Trophoblast cell (in vitro differentiated cells and primary cell): ENCODE results near the gene PDLIM4.

ENCODE experiments used
- DNase-seq, 2 donors: peaks; one replicate each; pipeline ENCODE4 v3.0.0-alpha.2; 2016
- H2AFZ ChIP-seq: 2 replicates; pipeline ENCODE4 v1.6.1; 2013; ENCODE audit warnings: low read length, moderate library complexity, mild to moderate bottlenecking; ENCODE audit not compliant: insufficient read depth, poor library complexity
- H2AK5ac ChIP-seq: 2 replicates; pipeline ENCODE4 v1.6.1; 2013; ENCODE audit warnings: mild to moderate bottlenecking, low read length
- H2BK120ac ChIP-seq: 2 replicates; pipeline ENCODE4 v1.6.1; 2013; ENCODE audit warnings: low read length, mild to moderate bottlenecking, moderate library complexity; ENCODE audit not compliant: insufficient read depth, poor library complexity
- H2BK12ac ChIP-seq: 2 replicates; pipeline ENCODE4 v1.6.1; 2013; ENCODE audit warnings: mild to moderate bottlenecking, low read length, moderate library complexity
- H2BK5ac ChIP-seq: 2 replicates; pipeline ENCODE4 v1.6.1; 2013; ENCODE audit warnings: low read length, low read depth, moderate library complexity, mild to moderate bottlenecking; ENCODE audit not compliant: poor library complexity
- H3K14ac ChIP-seq: 2 replicates; pipeline ENCODE4 v1.6.1; 2013; ENCODE audit warnings: mild to moderate bottlenecking, low read length
- H3K18ac ChIP-seq: 2 replicates; pipeline ENCODE4 v1.6.1; 2013; ENCODE audit warnings: mild to moderate bottlenecking, low read length
- H3K23ac ChIP-seq: 2 replicates; pipeline ENCODE4 v1.6.1; 2013; ENCODE audit warnings: low read length
- H3K27ac ChIP-seq: 2 replicates; pipeline ENCODE4 v1.5.1; 2013; ENCODE audit warnings: low read depth, mild to moderate bottlenecking, inconsistent platforms, low read length, moderate library complexity
- H3K27me3 ChIP-seq: 2 replicates; pipeline ENCODE4 v1.6.1; 2013; ENCODE audit warnings: inconsistent platforms, mild to moderate bottlenecking, low read length, moderate library complexity; ENCODE audit not compliant: insufficient read depth
- H3K36me3 ChIP-seq, 2 experiments: 1 replicate in 1 of 2; 2 replicates in 1 of 2; pipeline ENCODE4 v1.6.1; 2013; ENCODE audit warnings: low read length in 2 of 2, mild to moderate bottlenecking in 2 of 2, moderate library complexity in 1 of 2; ENCODE audit not compliant: insufficient read depth in 2 of 2, control insufficient read depth in 1 of 2
- H3K4ac ChIP-seq: 2 replicates; pipeline ENCODE4 v1.6.1; 2013; ENCODE audit warnings: low read depth, mild to moderate bottlenecking, low read length, moderate library complexity
- H3K4me1 ChIP-seq, 2 experiments: 1 replicate in 1 of 2; 2 replicates in 1 of 2; pipeline ENCODE4 v1.6.1; 2013; ENCODE audit warnings: low read length in 2 of 2, mild to moderate bottlenecking in 2 of 2, moderate library complexity in 1 of 2; ENCODE audit not compliant: insufficient read depth in 2 of 2, control insufficient read depth in 1 of 2
- H3K4me2 ChIP-seq: 2 replicates; pipeline ENCODE4 v1.6.1; 2013; ENCODE audit warnings: inconsistent platforms, mild to moderate bottlenecking, low read length, moderate library complexity
- H3K4me3 ChIP-seq: 2 replicates; pipeline ENCODE4 v1.5.1; 2013; ENCODE audit warnings: mild to moderate bottlenecking, low read depth, low read length, inconsistent platforms
- H3K79me1 ChIP-seq: one replicate; pipeline ENCODE4 v1.6.1; 2013; ENCODE audit warnings: low read length
- H3K79me2 ChIP-seq: 2 replicates; pipeline ENCODE4 v1.6.1; 2013; ENCODE audit warnings: low read length, mild to moderate bottlenecking; ENCODE audit not compliant: control insufficient read depth, insufficient read depth, poor library complexity
- H3K9ac ChIP-seq: 2 replicates; pipeline ENCODE4 v1.6.1; 2013; ENCODE audit warnings: mild to moderate bottlenecking, low read length
- H3K9me3 ChIP-seq: 2 replicates; pipeline ENCODE4 v1.6.1; 2013; ENCODE audit warnings: low read depth, mild to moderate bottlenecking, control low read depth, inconsistent platforms, low read length; ENCODE audit not compliant: insufficient read depth
- H4K12ac ChIP-seq: 2 replicates; pipeline ENCODE4 v1.6.1; 2013; ENCODE audit warnings: low read depth, mild to moderate bottlenecking, low read length, moderate library complexity
- H4K8ac ChIP-seq: 2 replicates; pipeline ENCODE4 v1.6.1; 2013; ENCODE audit warnings: low read depth, mild to moderate bottlenecking, low read length, moderate library complexity
- H4K91ac ChIP-seq: one replicate; pipeline ENCODE4 v1.6.1; 2013; ENCODE audit warnings: low read depth, mild to moderate bottlenecking, low read length, moderate library complexity
- WGBS: extraction: QIAGEN DNeasy Blood & Tissue Kit; methylation state at CpG from one replicate; pipeline ENCODE4 v1.1.7; 2013; ENCODE audit warnings: missing lambda C conversion rate; ENCODE audit not compliant: insufficient read length, insufficient coverage; ENCODE audit errors: extremely low coverage; 5-methylcytosine and 5-hydroxymethylcytosine counted together

Gene PDLIM4

DNA sequence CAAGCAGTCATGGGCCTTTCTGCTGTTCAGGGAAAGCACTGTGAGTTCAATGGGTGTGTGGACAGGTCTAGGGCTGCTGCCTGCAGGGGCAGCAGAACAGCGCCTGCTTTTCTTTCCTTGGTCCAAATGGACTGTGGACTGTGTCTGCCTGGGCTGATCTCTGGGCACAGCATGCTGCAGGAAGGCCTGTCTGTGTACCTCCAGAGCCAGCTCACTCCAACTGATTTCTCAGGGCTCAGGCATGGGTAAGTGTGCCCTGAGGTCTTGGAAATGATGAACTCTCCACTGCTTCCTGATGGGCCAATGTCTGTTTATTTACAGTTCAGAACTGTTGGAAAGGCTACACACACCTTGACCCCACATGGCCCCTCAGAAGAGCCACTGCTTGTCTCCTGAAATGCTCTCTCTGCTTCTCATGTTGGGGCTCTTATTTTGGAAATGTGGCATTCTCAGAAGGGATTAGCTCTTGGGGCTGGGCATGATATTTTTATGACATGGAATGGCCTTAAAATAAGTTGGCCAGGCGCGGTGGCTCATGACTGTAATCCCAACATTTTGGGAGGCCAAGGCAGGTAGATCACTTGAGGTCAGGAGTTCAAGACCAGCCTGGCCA lies 63.7 kb downstream of the PDLIM4 start:
- H3K9me3 ChIP-seq: no peaks in the 10 kb centered on the region
- no peak for DNase-seq
- H3K9ac ChIP-seq: no peak overlapping the region
- no peak overlapping the region for H2BK120ac ChIP-seq
- H3K4me2 ChIP-seq: no peak overlapping the region
- no peak overlapping the region for H3K4me3 ChIP-seq
- H3K23ac ChIP-seq: no peak overlapping the region
- no CpG with 5 or more reads among the region's 3 CpGs for WGBS
- no peak overlapping the region for H4K91ac ChIP-seq
- no peak overlapping the region for H2AK5ac ChIP-seq
- no peaks in the 10 kb centered on the region for H3K27me3 ChIP-seq
- H3K14ac ChIP-seq: no peak overlapping the region
- no peaks in the 10 kb centered on the region for H3K79me1 ChIP-seq
- H2BK12ac ChIP-seq: no peak overlapping the region
- H2BK5ac ChIP-seq: no peak overlapping the region
- H3K18ac ChIP-seq: no peak overlapping the region
- no peak overlapping the region for H3K27ac ChIP-seq
- no peak overlapping the region for H4K12ac ChIP-seq
- H4K8ac ChIP-seq: no peak overlapping the region
- no peaks in the 10 kb centered on the region for H3K79me2 ChIP-seq
- peaks cover 4 to 9% of the 10 kb centered on the region in 2 experiments for H3K4me1 ChIP-seq
- no peaks in the 10 kb centered on the region for H3K36me3 ChIP-seq
- no peak overlapping the region for H2AFZ ChIP-seq
- H3K4ac ChIP-seq: no peak overlapping the region

DNA sequence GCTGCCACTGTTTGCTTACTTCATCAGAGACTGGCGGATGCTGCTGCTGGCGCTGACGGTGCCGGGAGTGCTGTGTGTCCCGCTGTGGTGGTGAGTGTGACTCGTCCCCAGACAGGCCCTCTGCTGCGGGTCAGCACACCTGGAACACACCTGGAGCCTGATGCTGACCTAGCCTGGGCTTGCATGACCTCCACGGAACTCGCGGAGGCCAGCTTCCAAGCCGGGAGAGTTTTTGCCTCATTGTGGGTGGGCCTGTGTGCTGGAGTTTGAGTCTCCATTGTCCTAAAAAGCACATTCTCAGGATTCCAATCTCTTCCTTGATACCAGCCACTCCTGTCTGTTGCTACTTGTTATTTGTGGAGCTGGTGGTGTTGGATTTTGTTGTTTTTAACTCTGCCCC lies 64.8 kb downstream of the PDLIM4 start:
- H3K4me1 ChIP-seq: peaks cover 4 to 9% of the 10 kb centered on the region in 2 experiments
- H3K79me1 ChIP-seq: no peaks in the 10 kb centered on the region
- no peaks in the 10 kb centered on the region for H3K9me3 ChIP-seq
- H2AK5ac ChIP-seq: no peak overlapping the region
- no peak overlapping the region for H3K4ac ChIP-seq
- H3K36me3 ChIP-seq: no peaks in the 10 kb centered on the region
- no peak overlapping the region for H2BK12ac ChIP-seq
- no peak overlapping the region for H3K4me3 ChIP-seq
- H3K23ac ChIP-seq: no peak overlapping the region
- H3K18ac ChIP-seq: no peak overlapping the region
- no peak overlapping the region for H4K12ac ChIP-seq
- no peak overlapping the region for H3K27ac ChIP-seq
- DNase-seq: peak; percentile 86 to 90
- H3K14ac ChIP-seq: no peak overlapping the region
- no peaks in the 10 kb centered on the region for H3K79me2 ChIP-seq
- H2BK5ac ChIP-seq: no peak overlapping the region
- no peaks in the 10 kb centered on the region for H3K27me3 ChIP-seq
- no peak overlapping the region for H4K91ac ChIP-seq
- H3K4me2 ChIP-seq: peak overlapping the region; percentile 44
- no peak overlapping the region for H2AFZ ChIP-seq
- no peak overlapping the region for H4K8ac ChIP-seq
- H2BK120ac ChIP-seq: no peak overlapping the region
- H3K9ac ChIP-seq: no peak overlapping the region
- WGBS: no CpG with 5 or more reads among the region's 11 CpGs
